Left lobe of liver (tissue), 2 donors: Measurements from ENCODE around the gene TSPAN7. TPM values are rescaled to one million over a fixed set of nuclear protein-coding genes. Genes with fewer than 3 reads are reported as not detected.

Experiments
- ATAC-seq: fragments of 200-7000 bp; cut with Tn5 transposase; one replicate; pipeline ENCODE4 v1.9.1; 2020; ENCODE audit warnings: mild to moderate bottlenecking, moderate library complexity
- DNase-seq: peaks from one replicate; pipeline ENCODE4 v3.0.0-alpha.2; 2020; ENCODE audit warnings: low spot score
- total RNA-seq: library from RNA; stranded (reverse); gene quantifications from one replicate; pipeline ENCODE4 v1.2.1, GENCODE V29; 2021
- donor health status: DM: no; HTN: no; CAD: no; lungs with moderate emphysema.
- donor health status: DM: no; HTN: yes; CAD: no.

TSPAN7 gene
- total RNA-seq, 1 donor from 2014 or later, result 8.1 TPM

GRCh38 chrX:38641197-38641596 is 79.9 kb downstream of the TSPAN7 start:
- DNase-seq (no peak), ATAC-seq (no peak)

- ATAC-seq, result no peak
- DNase-seq, result no peak
These were observed 82.6 kb downstream of the TSPAN7 start for GRCh38 chrX:38643903-38644302.

GRCh38 chrX:38646129-38646528 is 84.8 kb downstream of the TSPAN7 start:
- ATAC-seq, result no peak
- no peak for DNase-seq

- no peak for DNase-seq
These were observed 87.9 kb downstream of the TSPAN7 start for GRCh38 chrX:38649221-38649620.

GRCh38 chrX:38649674-38650647 is 88.6 kb downstream of the TSPAN7 start:
- ATAC-seq, result no peak
- DNase-seq, result no peak

More at GRCh38 chrX:38649221-38649620, 87.9 kb downstream of the TSPAN7 start:
- no peak for ATAC-seq

GRCh38 chrX:38651625-38652601 is 90.6 kb downstream of the TSPAN7 start:
- ATAC-seq, result peak; percentile 50
- DNase-seq, result no peak

- DNase-seq (no peak), ATAC-seq (no peak)
These were observed 91.6 kb downstream of the TSPAN7 start for GRCh38 chrX:38652934-38653442.

GRCh38 chrX:38654302-38654701 is 93.0 kb downstream of the TSPAN7 start:
- DNase-seq, result no peak
- peak; percentile 83 for ATAC-seq

GRCh38 chrX:38656350-38656915 is 95.1 kb downstream of the TSPAN7 start:
- ATAC-seq (no peak), DNase-seq (no peak)

GRCh38 chrX:38657562-38657961 is 96.2 kb downstream of the TSPAN7 start:
- ATAC-seq (no peak), DNase-seq (no peak)

GRCh38 chrX:38660395-38661102 is 99.2 kb downstream of the TSPAN7 start:
- DNase-seq, result peak; percentile 43
- ATAC-seq, result peak; percentile 81

- DNase-seq (no peak), ATAC-seq (no peak)
These were observed 99.7 kb downstream of the TSPAN7 start for GRCh38 chrX:38661103-38661441.

GRCh38 chrX:38661561-38661960 is 100.2 kb downstream of the TSPAN7 start:
- no peak for ATAC-seq
- DNase-seq, result no peak

- no peak for ATAC-seq
- no peak for DNase-seq
These were observed 101.3 kb downstream of the TSPAN7 start for GRCh38 chrX:38662640-38663039.

- DNase-seq (no peak), ATAC-seq (peak; percentile 65)
These were observed 102.9 kb downstream of the TSPAN7 start for GRCh38 chrX:38664285-38664684.

- ATAC-seq, result no peak
- no peak for DNase-seq
These were observed 105.6 kb downstream of the TSPAN7 start for GRCh38 chrX:38666909-38667308.

GRCh38 chrX:38668771-38669170 is 107.4 kb downstream of the TSPAN7 start:
- DNase-seq (no peak), ATAC-seq (no peak)

GRCh38 chrX:38669428-38669827 is 108.1 kb downstream of the TSPAN7 start:
- peak; percentile 56 for ATAC-seq

GRCh38 chrX:38672646-38673045 is 111.3 kb downstream of the TSPAN7 start:
- ATAC-seq, result no peak
- DNase-seq, result no peak

More at GRCh38 chrX:38669428-38669827, 108.1 kb downstream of the TSPAN7 start:
- DNase-seq, result peak; percentile 50

GRCh38 chrX:38675856-38676255 is 114.5 kb downstream of the TSPAN7 start:
- ATAC-seq (no peak), DNase-seq (no peak)
